Body of pancreas (tissue), 4 donors: ENCODE data around the gene PRSS36. TPM values are rescaled to one million over a fixed set of nuclear protein-coding genes. Genes with fewer than 3 reads are reported as not detected.

Experiments
- ATAC-seq: fragments of 150-250 bp; one replicate; pipeline ENCODE4 v1.9.1; 2016
- DNase-seq, 4 donors: peaks; one replicate each; pipeline ENCODE4 v3.0.0-alpha.2; 2019
- H3K27ac ChIP-seq, 4 donors: fragments of 200-600 bp; sonication (generic); 1 replicate in 3 of 4; 2 replicates in 1 of 4; pipeline versions ENCODE4 v1.5.1 to v1.6.1; 2016 to 2019; ENCODE audit warnings: mild to moderate bottlenecking in 1 of 4, mixed read lengths in 1 of 4, moderate library complexity in 1 of 4
- H3K27me3 ChIP-seq, 2 donors: fragments of 200-600 bp; sonication (generic); one replicate each; pipeline ENCODE4 v1.6.0; 2016; ENCODE audit warnings: mild to moderate bottlenecking in 1 of 2
- H3K36me3 ChIP-seq, 2 donors: fragments of 200-600 bp; sonication (generic); replicated peaks in 1 of 2; 2 replicates each; pipeline ENCODE4 v1.5.1; 2016; ENCODE audit warnings: low read depth in 2 of 2; ENCODE audit not compliant: insufficient read depth in 1 of 2
- H3K4me1 ChIP-seq: fragments of 200-600 bp; sonication (generic); one replicate; pipeline ENCODE4 v1.6.0; 2016
- H3K4me3 ChIP-seq, 2 donors: fragments of 200-600 bp; sonication (generic); 1 replicate in 1 of 2; 2 replicates in 1 of 2; pipeline ENCODE4 v1.5.1; 2016 to 2019
- H3K9me3 ChIP-seq, 3 donors: fragments of 200-600 bp; sonication (generic); 1 replicate in 2 of 3; 2 replicates in 1 of 3; pipeline ENCODE4 v1.5.1; 2016
- POLR2A ChIP-seq, 3 donors: fragments of 450-650 bp; IDR thresholded peaks; one replicate each; pipeline ENCODE4 v1.6.1; 2016; ENCODE audit warnings: antibody characterized with exemption in 3 of 3, mild to moderate bottlenecking in 2 of 3
- WGBS, 2 donors: methylation state at CpG; one replicate each; pipeline ENCODE4 v1.1.5; 2017; 5-methylcytosine and 5-hydroxymethylcytosine counted together
- intact Hi-C: fragments of 100-400 bp; cut with DNase I; formaldehyde crosslinking; loops from one replicate; pipeline ENCODE4 v1.15.1; 2023
- total RNA-seq, 2 donors: library from RNA; depleted of rRNA; stranded (reverse); fragments of >200 nt; gene quantifications; one replicate each; pipeline ENCODE4 v1.1.0, GENCODE V29; 2016
- TF ChIP-seq, protein P1 (sequence below), 7 experiments: fragments of 450-650 bp in 4 of 7; fragments of 200-600 bp in 3 of 7; sonication (generic) in 3 of 7; IDR thresholded peaks; one replicate each; pipeline ENCODE4 v1.5.1; 2016 to 2019; ENCODE audit warnings: antibody characterized with exemption in 7 of 7

PRSS36 gene
- total RNA-seq, 2 donors from 2014 or later, result 0.52 to 65.3 TPM

DNA sequence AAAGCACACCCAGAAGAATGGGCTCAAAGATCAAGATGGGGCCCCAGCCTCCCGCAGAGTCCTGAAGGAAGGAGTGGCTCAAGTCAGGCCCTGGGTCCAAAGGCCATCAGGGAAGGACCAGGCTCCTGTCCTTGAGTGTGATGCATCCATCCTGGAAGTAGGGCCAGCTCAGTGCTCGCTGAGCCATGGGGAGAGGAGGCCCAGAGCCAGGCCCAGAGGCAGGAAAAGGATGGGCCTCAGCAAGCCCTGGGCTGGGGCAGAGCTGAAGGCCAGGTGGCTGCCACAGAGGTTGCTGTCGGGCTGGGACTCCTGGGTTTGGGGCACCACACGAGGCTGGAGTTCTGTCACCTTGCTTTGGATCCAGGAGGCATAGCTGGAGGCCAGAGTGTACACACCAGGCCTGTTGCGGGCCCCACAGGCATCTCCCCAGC, 18.0 kb downstream of the PRSS36 start:
- H3K27me3 ChIP-seq, result no peaks in the 10 kb centered on the region
- H3K4me3 ChIP-seq, result no peak overlapping the region
- no peak for ATAC-seq
- peaks cover 80% of the 10 kb centered on the region for H3K4me1 ChIP-seq
- H3K9me3 ChIP-seq, result no peaks in the 10 kb centered on the region
- peak overlapping the region; percentile 89 to 98 (median 94) for H3K27ac ChIP-seq
- peak in 2 of 4 donors; percentile 25 to 48 for DNase-seq
- H3K36me3 ChIP-seq, result peaks cover 0 to 4% of the 10 kb centered on the region in 2 donors
- intact Hi-C loops, result no loop called here
- WGBS, 2 donors, result 53 to 70% methylated on average over 3 to 5 of the region's 5 CpGs
- no peak for TF ChIP-seq POLR2A (IDR thresholded peaks at IDR 0.05)
- TF ChIP-seq, protein P1, sequence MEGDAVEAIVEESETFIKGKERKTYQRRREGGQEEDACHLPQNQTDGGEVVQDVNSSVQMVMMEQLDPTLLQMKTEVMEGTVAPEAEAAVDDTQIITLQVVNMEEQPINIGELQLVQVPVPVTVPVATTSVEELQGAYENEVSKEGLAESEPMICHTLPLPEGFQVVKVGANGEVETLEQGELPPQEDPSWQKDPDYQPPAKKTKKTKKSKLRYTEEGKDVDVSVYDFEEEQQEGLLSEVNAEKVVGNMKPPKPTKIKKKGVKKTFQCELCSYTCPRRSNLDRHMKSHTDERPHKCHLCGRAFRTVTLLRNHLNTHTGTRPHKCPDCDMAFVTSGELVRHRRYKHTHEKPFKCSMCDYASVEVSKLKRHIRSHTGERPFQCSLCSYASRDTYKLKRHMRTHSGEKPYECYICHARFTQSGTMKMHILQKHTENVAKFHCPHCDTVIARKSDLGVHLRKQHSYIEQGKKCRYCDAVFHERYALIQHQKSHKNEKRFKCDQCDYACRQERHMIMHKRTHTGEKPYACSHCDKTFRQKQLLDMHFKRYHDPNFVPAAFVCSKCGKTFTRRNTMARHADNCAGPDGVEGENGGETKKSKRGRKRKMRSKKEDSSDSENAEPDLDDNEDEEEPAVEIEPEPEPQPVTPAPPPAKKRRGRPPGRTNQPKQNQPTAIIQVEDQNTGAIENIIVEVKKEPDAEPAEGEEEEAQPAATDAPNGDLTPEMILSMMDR (IDR thresholded peaks at IDR 0.05), result no peak

DNA sequence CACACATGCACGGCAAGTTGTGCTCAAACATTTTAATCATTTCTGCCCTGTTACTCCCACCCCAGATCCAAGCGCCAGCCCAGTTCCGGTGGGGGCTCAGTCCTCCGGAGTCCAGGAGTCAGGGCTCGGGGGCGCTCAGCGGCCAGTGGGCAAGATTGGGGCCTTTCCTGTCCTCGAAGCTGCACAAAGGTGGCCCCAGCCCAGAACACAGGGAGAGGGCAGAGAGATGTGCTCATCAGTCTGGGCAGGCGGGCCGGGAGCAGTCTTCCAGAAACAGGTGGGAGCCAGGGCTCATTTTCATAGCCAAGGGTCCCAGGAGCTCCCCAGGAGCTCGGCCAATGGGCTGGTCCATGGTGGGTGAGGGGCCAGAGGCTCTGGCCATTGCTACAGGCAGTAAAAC, 18.4 kb downstream of the PRSS36 start:
- ATAC-seq (no peak), DNase-seq (peak in 1 of 4 donors; percentile 34)
- H3K4me1 ChIP-seq, result peaks cover 79% of the 10 kb centered on the region
- H3K4me3 ChIP-seq, result no peak overlapping the region
- 69 to 73% methylated on average over 10 to 11 of the region's 11 CpGs for WGBS, 2 donors
- H3K9me3 ChIP-seq, result no peaks in the 10 kb centered on the region
- peaks cover 0 to 4% of the 10 kb centered on the region in 2 donors for H3K36me3 ChIP-seq
- intact Hi-C loops, result no loop called here
- no peak for TF ChIP-seq POLR2A (IDR thresholded peaks at IDR 0.05)
- TF ChIP-seq, protein P1 (IDR thresholded peaks at IDR 0.05), result no peak
- H3K27ac ChIP-seq, result peak overlapping the region; percentile 89 to 98 (median 94)
- H3K27me3 ChIP-seq, result no peaks in the 10 kb centered on the region

DNA sequence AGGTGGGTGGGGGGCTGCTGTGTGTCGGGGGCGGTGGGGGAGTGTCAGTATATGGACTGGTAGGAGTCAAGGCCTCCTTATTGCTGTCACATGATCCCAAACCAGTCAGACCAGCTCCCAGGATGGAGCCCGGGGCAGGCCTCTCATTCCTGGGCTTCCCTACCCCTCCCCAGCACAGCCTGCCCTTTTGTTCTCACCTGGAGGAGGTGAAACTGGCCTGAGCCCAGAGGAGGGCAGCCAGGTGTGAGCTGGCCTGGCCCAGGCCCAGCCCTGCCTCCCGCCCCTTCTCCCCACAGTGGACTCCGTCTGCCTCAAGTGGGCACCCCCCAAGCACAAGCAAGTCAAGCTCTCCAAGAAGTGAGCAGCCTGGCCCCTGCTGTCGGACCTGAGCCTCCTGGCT, 19.0 kb downstream of the PRSS36 start:
- Histone ChIP-seq H3K27me3 (no peaks in the 10 kb centered on the region), H3K9me3 (no peaks in the 10 kb centered on the region), H3K27ac (peak overlapping the region; percentile 89 to 98 (median 94)), H3K4me3 (no peak overlapping the region), H3K36me3 (peaks cover 0 to 4% of the 10 kb centered on the region in 2 donors), H3K4me1 (peaks cover 74% of the 10 kb centered on the region)
- 8 to 19% methylated on average over 3 to 6 of the region's 6 CpGs for WGBS, 2 donors
- TF ChIP-seq POLR2A (IDR thresholded peaks at IDR 0.05), result peak in 2 of 3 donors; percentile 20 to 23
- TF ChIP-seq, protein P1 (IDR thresholded peaks at IDR 0.05), result peak in 1 of 7 experiments; percentile 9
- peak; percentile 95 to 98 (median 98) for DNase-seq
- intact Hi-C loops, result no loop called here
- ATAC-seq, result peak; percentile 82

DNA sequence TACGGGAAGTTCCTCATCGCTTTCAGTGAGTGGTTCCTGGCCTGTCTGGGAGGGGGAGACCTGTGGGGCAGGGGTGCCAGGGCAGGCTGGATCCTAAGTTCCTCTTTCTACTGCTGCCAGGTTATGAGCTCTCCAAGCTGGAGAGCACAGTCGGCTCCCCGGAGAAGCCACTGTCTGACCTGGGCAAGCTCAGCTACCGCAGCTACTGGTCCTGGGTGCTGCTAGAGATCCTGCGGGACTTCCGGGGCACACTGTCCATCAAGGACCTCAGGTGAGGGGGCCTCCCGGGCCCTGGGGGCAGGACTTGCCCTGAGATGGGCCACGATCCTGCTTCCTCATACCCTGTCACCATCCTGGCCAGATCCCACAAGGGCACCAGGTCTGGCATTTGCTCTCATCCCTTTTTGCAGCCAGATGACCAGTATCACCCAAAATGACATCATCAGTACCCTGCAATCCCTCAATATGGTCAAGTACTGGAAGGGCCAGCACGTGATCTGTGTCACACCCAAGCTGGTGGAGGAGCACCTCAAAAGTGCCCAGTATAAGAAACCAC, 19.5 kb downstream of the PRSS36 start:
- H3K4me3 ChIP-seq, result no peak overlapping the region
- ATAC-seq, result peak; percentile 25

More for the DNA sequence above, 19.5 kb downstream of the PRSS36 start:
- Histone ChIP-seq H3K9me3 (no peaks in the 10 kb centered on the region), H3K27me3 (no peaks in the 10 kb centered on the region), H3K36me3 (peaks cover 0 to 4% of the 10 kb centered on the region in 2 donors), H3K4me1 (peaks cover 71% of the 10 kb centered on the region), H3K27ac (peak overlapping the region; percentile 89 to 98 (median 94))
- TF ChIP-seq POLR2A (IDR thresholded peaks at IDR 0.05), result no peak
- TF ChIP-seq, protein P1 (IDR thresholded peaks at IDR 0.05), result no peak
- peak in 3 of 4 donors; percentile 58 to 65 (median 62) for DNase-seq
- 34 to 42% methylated on average over 4 to 10 of the region's 10 CpGs for WGBS, 2 donors
- intact Hi-C loops, result no loop called here
